ENCODE results near the gene VCL.
"Not testable (repeated sequence)": the region's sequence is repeated elsewhere in the genome, so short reads cannot be mapped to it uniquely, and the experiment has no call there.

VCL gene

DNA sequence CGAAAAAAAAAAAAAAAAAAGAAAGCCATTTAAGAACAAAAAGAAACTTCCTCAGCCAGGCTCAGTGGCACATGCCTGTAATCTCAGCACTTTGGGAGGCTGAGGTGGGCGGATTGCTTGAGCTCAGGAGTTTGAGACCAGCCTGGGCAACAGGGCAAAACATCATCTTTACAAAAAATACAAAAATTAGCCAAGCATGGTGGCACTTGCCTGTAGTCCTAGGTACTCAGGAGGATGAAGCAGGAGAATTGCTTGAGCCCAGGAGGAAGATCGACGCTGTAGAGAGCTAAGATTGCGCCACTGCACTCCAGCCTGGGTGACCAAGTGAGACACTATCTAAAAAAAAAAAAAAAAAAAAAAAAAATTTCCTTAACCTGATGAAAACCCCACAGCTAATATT lies 140.7 kb downstream of the VCL start:
- intact Hi-C loops (cut with DNase I); DNase-seq: not testable (repeated sequence)

DNA sequence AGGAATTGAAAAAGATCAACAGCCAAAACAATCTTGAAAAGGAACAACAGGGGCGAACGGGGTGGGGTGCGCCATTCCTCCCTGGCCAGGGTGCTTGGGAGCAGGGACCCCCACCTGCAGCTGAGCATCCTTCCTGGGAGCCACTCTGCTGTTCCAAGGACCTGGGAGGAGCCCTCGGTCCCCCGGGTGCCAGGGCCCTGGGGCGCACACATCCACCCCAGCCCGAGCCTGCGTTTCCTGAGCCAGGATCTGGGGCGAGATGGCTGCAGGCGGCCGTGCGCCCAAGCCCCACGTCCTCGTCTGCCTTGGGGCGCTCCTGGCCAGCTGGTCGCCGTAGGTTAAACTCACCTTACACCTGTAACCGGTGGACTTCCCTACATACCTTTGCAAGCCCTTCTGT lies 142.1 kb downstream of the VCL start:
- DNase-seq = peak in 1 of 10 donors; percentile 71
- intact Hi-C loops (cut with DNase I) = no loop called here

DNA sequence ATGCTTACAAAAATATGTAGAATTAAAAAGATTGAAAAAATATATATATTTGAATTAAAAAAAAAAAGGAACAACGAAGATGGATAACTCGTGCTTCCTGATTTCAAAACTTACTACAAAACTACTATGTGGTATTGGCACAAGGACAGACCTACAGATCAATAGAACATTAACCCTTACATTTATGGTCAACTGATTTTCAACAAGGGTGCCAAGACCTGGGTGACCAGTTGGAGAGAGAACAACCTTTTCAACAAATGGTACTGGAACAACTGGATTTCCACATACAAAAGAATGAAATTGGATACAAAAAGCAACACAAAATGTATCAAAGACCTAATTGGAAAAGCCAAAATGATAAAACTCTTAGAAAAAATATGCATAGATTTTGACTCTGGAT lies 142.6 kb downstream of the VCL start:
- intact Hi-C loops (cut with DNase I) = no loop called here

DNA sequence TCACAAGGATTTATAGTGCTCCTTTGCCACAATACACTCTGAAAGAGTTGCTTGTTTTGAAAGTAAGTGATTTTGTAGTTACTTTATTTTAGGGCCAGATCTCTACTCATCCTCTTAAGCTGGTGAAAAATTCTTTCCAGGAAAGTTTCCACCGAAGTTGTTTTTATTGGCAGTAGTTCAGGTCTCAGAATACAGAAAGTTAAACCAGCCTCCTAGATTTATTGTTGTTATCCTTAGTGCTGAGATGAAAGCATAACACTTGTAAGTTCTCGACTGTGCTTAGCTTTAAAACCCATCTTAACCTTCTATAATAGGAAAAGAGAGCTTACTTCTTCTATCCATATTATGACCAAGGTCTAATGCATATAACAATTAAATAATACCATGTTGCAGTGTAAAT lies 147.2 kb downstream of the VCL start:
- intact Hi-C loops (cut with DNase I) = no loop called here
- no peak for DNase-seq

More for the DNA sequence above, 142.6 kb downstream of the VCL start:
- no peak for DNase-seq

DNA sequence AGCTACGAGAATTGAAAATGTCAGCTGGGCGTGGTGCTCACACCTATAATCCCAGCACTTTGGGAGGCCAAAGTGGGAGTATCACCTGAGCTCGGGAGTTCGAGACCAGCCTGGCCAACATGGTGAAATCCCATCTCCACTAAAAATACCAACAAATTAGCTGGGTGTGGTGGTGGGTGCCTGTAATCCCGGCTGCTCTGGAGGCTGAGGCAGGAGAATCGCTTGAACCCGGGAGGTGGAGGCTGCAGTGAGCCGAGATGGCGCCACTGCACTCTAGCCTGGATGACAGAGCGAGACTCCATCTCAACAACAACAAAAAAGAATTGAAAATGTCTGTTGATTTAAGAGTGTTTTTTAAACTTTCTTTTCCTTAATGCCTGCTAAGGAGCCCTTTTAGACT lies 149.1 kb downstream of the VCL start:
- DNase-seq; intact Hi-C loops (cut with DNase I): not testable (repeated sequence)

DNA sequence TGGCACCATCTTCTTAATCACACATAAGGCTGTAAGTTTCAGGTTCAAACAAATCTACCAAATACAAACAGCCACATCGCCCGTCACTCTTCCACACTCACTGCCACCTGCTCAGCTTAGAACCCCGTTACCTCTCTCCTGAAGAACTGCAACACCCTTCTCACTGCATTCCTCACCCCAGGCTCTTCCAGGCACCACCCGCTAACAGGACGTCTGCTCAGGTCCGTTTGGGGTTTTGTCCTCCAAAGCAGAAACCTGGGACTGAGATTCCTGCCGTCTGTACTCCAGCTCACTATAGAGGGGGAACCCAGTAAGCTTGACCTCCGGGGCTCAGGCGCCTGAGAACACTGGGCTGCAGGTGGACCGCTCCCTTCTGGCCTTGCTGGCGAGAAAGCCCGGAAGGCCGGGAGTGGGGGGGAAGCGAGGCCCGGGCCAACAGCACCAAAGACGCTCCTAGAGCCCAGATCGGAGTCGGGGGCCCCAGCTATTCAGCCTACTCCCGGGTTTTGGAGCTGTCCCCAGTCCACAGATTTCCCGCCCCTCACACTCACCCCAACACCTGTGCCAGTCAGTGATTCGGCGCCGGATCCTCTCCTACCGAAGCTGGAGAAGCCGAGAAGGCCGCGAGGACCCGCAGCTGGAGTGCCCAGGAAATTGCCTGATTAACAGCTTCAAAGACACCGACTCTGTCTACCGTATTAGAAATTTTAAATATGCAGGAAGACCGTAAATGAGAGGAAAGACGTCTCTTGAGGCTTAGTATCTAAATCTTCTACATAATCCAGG lies 152.5 kb downstream of the VCL start, which contains the start of gene AP3M1:
Gene AP3M1, minus strand, starts transcription at position 625 of the 786 bp plus-strand sequence. CDS start 12,449 bp downstream, outside the sequence.
- intact Hi-C loops (cut with DNase I) = loop anchor here (2.0 kb wide), 1 partner anchor 26 kb away; no protein-coding TSS in a partner anchor
- peak; percentile 58 to 97 (median 80) for DNase-seq

DNA sequence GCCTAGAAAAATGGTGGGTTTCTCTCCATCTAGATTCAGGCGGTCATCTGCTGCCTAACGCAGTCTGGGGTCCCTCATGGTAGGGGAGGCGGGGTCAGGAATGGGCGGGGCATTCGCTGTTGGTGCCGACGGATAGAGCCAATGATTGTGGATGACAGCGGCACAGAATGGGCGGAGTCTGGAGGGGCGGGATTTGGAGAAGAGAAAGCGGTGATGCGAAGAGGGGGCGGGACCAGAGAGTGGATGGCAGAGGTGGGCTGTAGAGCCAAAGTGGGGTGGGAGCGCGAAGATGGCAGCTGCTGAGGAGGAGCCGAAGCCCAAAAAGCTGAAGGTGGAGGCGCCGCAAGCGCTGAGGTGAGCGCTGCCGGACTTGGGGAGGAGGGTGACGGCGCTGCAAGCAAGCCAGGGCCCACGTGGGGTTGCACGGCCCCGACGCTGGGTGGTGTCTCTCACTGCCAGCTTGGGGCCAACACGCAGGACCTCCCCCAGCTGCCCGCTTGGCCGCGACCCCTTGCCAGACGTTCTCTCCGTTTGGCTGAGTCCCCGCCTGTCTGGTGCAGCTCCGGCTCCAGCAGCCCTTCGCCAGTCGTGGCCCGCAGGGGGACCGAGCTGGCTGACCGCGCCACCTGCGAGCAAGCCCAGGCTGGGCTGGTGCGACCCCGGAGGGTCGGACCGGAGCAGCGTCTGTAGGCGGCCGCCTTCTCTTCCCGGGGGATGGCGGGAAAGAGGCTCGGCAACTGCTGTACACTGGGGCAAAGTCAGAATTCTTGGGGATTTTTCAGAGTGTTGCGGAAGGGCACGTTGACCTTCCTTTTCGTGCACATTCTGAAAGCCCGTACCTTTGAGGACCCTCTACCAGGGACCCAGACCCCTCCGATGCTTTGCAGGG lies 153.3 kb downstream of the VCL start, which contains the start of gene ADK:
Gene ADK, plus strand, starts transcription at position 232 of the 889 bp plus-strand sequence. Its CDS starts 58 bp downstream, at position 290.
- intact Hi-C loops (cut with DNase I) = loop anchor here (2.0 kb wide), 1 partner anchor 26 kb away; no protein-coding TSS in a partner anchor
- DNase-seq = peak; percentile 97 to 100 (median 99)

DNA sequence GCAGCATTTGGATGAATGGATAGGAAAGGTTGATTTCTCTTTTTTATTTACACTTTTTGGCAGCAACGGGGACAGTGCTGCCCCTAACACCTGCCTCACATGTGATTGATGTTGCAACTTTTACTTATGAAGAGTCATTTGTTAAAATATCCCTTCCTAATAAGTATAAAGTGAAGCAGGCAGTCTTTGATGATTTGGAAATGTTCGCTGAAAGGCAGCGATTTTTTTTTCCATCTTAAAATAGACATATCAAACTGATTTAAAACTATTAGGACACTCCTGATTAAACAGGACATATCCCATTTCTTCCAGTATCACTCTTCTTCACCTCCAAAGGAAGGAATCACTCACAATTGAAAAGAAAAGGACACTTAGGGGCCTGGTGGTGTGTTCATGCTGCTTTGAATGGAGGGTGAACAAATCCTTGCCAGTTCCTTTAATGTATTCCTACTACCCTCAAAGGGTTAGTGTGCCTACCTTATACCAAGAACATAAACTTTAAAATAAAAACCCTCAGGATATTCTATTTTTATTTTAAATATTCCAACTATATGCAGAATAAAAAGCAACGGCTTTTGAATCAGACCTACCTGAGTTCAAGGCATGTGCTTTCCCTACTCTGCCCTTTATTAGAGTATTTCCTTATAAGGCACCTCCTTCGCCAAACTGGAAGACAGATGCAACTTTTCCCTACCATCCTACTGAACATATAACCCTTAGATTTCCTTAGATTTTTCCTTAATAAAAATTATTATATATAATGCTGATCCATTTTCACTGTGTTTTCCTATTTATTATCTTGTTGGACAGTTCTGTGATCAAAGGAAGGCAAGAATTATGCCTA lies 154.2 kb downstream of the VCL start:
- intact Hi-C loops (cut with DNase I) = loop anchor here (2.0 kb wide), 1 partner anchor 25 kb away; no protein-coding TSS in a partner anchor
- no peak for DNase-seq

DNA sequence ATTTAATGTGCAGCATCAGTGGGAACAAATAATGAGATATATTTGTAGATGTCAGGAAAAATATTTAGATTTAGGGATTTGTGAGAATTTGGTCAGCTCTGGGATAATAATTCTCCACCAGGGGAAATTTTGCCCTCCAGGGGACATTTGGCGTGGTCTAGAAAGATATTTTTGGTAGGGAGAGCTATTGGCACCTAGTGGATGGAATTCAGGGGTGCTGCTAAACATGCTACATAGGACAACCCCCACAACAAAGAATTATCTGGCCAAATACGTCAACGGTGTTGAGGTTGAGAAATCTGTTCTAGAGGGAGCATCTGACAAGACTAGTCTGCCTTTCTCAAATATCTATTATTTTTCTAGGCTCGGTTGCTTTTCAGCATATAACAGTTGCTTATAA lies 155.2 kb downstream of the VCL start:
- intact Hi-C loops (cut with DNase I) = no loop called here
- DNase-seq = no peak

DNA sequence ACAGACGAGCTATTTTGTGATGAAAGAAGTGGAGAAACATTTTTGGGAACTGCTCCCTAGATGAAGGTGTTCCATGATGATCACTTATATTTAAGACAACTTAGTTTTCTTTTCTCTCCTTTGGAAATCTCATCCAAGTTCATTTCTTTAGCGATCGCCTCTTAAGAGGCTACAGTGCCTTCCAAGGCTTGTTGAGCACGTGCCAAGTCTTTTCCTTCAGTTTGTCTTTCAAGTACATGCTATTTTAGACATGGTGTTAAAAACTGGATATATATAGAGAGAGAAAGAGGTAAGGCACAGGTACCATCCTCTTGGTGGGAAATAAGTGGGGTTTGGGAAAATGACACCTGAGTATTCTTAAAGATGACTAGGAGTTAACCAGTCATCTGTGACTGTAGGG lies 155.8 kb downstream of the VCL start:
- no peak for DNase-seq
- intact Hi-C loops (cut with DNase I) = no loop called here

DNA sequence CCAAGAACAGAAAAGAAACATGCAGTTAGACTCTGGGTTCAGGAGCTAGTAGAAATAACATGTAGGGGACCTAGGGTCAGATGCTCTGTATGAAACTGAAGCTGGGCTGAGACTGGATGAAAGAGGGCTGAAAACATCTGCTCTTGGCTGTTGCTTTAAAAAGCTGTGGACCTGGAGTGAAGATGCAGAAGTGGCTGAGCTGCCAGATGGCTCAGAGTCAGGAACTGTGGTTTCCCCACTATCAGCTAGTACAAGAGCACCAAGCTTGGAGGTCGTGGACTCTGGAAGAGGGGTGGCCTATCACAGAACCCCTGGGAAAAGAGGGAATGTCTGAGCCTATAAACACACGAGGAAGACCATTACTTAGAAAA lies 159.0 kb downstream of the VCL start:
- no peak for DNase-seq
- intact Hi-C loops (cut with DNase I) = no loop called here

DNA sequence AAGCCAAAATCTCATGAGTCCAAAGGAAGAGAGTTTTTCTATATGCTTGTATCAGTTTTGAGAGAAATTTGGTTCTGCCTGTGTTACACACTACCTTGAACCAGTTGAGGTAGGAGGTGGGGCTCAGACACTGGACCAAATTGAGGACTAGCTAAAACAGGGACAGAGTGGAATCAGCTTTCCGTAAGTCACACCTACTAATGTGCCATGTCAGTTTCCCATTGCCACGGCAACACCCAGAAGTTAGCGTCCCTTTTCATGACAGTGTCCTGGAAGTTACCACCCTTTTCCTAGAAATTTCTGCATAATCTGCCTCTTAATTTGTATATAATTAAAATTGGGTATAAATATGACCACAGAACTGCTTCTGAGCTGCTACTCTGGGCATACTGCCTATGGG lies 162.1 kb downstream of the VCL start:
- no peak for DNase-seq
- intact Hi-C loops (cut with DNase I) = no loop called here

DNA sequence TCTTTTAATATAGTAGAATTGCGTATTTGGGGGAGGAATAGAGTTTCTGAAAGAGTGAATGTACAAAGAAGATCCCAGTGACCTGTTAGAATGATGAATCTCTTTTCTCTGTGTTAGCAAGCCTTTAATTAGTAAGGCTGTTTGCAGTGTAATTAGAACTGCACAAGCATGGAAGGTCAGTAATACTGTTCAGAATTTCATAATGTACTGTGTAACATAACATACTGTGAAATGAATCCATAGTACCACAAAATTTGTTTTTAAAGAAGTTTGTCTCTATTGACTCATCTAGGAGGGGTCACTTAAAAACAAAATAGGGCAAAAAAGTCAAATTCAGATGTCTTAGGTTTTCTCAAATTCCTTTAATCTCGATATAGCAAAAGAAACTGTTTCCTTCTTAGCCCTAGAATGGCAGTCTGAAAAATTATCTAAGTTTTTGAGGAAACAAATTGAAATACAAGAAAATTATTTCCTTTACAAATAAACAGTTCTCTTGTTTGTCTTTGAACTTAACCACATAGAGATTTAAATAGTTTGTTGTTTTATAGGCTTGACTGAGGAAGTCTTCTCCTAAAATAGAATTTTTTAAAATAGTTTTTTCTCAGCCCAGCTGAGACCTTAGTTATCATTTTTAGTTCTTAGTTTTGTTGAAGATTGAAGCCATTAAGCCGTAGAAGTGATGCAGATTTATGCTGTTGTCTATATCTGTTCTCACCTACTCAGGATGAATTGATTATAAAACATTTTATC lies 165.6 kb downstream of the VCL start:
- DNase-seq = no peak
- intact Hi-C loops (cut with DNase I) = no loop called here

DNA sequence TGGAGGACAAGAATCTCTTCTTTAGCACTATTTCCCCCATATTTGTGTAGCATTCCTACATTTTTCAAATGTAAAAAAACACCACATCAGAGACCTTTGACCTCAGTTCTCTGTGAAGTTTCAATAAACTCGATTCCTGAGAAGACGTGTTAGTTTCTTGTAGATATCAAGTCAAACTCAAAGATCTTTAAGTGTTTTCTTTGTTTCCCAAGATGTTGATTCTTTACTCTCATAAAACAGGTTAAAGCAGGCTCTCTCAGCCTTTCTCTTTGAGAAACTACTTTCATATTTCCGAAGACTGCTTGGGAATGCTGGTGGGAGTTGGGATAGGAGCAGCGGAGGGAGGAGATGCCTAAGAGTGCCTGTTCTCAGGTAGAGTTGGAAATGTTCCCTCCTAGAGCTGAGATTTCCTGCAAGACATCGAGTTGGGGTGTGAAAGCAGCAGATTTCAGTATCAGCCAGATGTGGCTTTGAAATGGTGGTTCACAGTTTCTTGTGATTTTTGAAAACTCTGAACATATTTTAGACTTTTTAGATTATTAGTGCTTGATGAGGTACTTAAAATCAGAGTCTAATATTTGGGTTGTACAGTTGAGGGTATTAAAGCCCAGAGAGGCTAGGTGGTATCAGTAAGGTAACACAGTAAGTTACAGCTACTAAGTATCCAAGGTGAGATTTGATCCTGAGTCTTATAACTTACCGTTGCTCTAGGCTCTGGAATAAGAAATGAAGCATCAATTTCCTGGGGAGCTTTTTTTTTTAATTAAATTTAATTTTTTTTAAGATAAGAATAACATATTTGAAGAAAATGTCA lies 167.0 kb downstream of the VCL start:
- DNase-seq = no peak
- intact Hi-C loops (cut with DNase I) = no loop called here

DNA sequence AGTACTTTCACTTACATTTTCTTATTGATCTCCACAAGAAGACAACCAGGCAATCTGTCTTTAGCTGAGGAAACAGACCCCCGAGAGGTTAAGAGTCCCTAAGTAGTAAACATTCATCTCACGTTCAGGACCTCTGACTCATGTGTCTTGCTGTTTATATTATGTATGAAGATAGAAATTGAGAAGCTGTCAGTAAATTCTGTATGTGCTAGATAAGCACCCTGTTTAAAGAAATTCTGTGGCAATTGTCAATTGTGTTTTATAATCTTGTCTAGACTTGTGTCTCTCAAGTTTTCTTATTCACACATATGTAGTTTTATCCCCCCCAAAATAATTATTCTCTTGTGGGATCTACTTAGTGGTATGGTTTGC lies 167.6 kb downstream of the VCL start:
- intact Hi-C loops (cut with DNase I) = no loop called here
- DNase-seq = no peak

DNA sequence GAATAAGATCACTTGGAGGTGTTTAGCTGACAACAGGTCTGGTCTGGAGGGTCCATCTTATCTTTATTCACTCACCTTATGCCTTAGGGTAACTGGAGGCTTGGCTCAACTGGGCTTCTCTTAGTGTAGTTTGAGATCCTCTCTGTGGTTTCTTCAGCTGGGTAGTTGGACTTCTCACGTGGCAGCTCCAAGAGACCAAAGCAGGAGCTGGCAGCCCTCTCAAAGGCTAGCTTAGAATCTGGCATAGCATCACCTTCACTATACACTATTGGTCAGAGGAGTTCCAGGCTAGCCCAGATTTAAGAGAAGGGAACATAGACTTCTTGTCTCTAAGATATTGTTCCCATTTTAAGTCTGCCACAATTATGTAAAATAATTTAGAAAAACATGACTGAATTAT lies 169.5 kb downstream of the VCL start:
- intact Hi-C loops (cut with DNase I) = no loop called here
- no peak for DNase-seq
